ENCODE measurements around the gene PER3.

- no peak for TF ChIP-seq ZNF274 (IDR thresholded peaks at IDR 0.05; ENCODE audit: low read length)
- TF ChIP-seq ZNF274 (tag by site-specific recombination; IDR thresholded peaks at IDR 0.05; ENCODE audit: borderline replicate concordance): no peak
- no peak for TF ChIP-seq SP2 (tag by site-specific recombination; IDR thresholded peaks at IDR 0.05)
- TF ChIP-seq CTCF (tag by site-specific recombination; IDR thresholded peaks at IDR 0.05): no peak
- no peak for TF ChIP-seq SCRT1 (tag by site-specific recombination; IDR thresholded peaks at IDR 0.05; ENCODE audit: borderline replicate concordance)
- TF ChIP-seq ZNF133 (tag by site-specific recombination; IDR thresholded peaks at IDR 0.05): peak; percentile 94
Observed at GRCh38 chr1:7813677-7814373, 29.7 kb downstream of the PER3 start.

Data from HEK293 (cell line).